GM12878 (cell line): ENCODE measurements around the gene FGF13. TPM values are rescaled to one million over a fixed set of nuclear protein-coding genes. Genes with fewer than 3 reads are reported as not detected.

Experiments used
- ATAC-seq: fragments of 200-7000 bp; cut with Tn5 transposase; 3 replicates; pipeline ENCODE4 v1.9.1; 2020; ENCODE audit warnings: mild to moderate bottlenecking, moderate library complexity
- BruUV-seq: library from RNA; stranded (reverse); fragments of 400-500 nt; replicated peaks from 2 replicates; lab custom pipeline; 2021; lab: Mats Ljungman, UMichigan
- CTCF ChIA-PET: fragments of 300-600 bp; sonication (Branson Sonifier 250); formaldehyde crosslinking; extraction: SDS; loops from one replicate; lab custom pipeline; 2021; ENCODE audit warnings: inconsistent platforms; lab: Yijun Ruan, JAX
- POLR2A ChIA-PET: fragments of 350-600 bp; formaldehyde crosslinking; extraction: SDS; loops from one replicate; lab custom pipeline; 2021; ENCODE audit warnings: inconsistent platforms; lab: Charles Lee
- RAD21 ChIA-PET: fragments of 300-600 bp; sonication (Branson Sonifier 250); formaldehyde crosslinking; loops from one replicate; lab custom pipeline; 2023; ENCODE audit warnings: antibody characterized with exemption; ENCODE audit not compliant: unreplicated experiment; lab: Charles Lee
- SMC1A ChIA-PET: fragments of 300-600 bp; sonication (Branson Sonifier 250); formaldehyde crosslinking; loops from one replicate; lab custom pipeline; 2023; ENCODE audit not compliant: unreplicated experiment, uncharacterized antibody; lab: Charles Lee
- DNase-seq: peaks from one replicate; pipeline ENCODE4 v3.0.0-alpha.2; 2011; ENCODE audit warnings: low read depth, low spot score
- FAIRE-seq: peaks from 3 replicates; lab custom pipeline; 2011; peaks lifted over from hg19 to GRCh38; lab: Jason Lieb, UNC
- H2AFZ ChIP-seq: 2 replicates; pipeline ENCODE4 v1.6.0; 2011; ENCODE audit warnings: low read depth, low read length, control low read depth; ENCODE audit not compliant: control insufficient read depth
- H3K27ac ChIP-seq: 2 replicates; pipeline ENCODE4 v1.5.1; 2011; ENCODE audit warnings: control low read depth; ENCODE audit not compliant: control insufficient read depth, insufficient read depth
- H3K27me3 ChIP-seq, 2 experiments: replicated peaks in 1 of 2; 2 replicates each; pipeline versions ENCODE4 v1.6.0 to v1.6.1; 2011; ENCODE audit warnings: low read length in 1 of 2; ENCODE audit not compliant: control insufficient read depth in 2 of 2, insufficient read depth in 2 of 2
- H3K36me3 ChIP-seq, 2 experiments: 2 replicates each; pipeline ENCODE4 v1.5.1; 2011; ENCODE audit warnings: low read length in 1 of 2; ENCODE audit not compliant: control insufficient read depth in 2 of 2, insufficient read depth in 2 of 2
- H3K4me1 ChIP-seq: 2 replicates; pipeline ENCODE4 v1.6.1; 2011; ENCODE audit warnings: mild to moderate bottlenecking, low read length, moderate library complexity, mixed read lengths; ENCODE audit not compliant: control insufficient read depth, insufficient read depth
- H3K4me2 ChIP-seq: 2 replicates; pipeline ENCODE4 v1.6.0; 2011; ENCODE audit warnings: control low read depth; ENCODE audit not compliant: control insufficient read depth, insufficient read depth
- H3K4me3 ChIP-seq: fragments of 200-600 bp; sonication (generic); 2 replicates; pipeline ENCODE4 v1.5.1; 2016
- H3K79me2 ChIP-seq: 2 replicates; pipeline ENCODE4 v1.6.0; 2011; ENCODE audit warnings: low read length; ENCODE audit not compliant: control insufficient read depth, insufficient read depth
- H3K9ac ChIP-seq: 2 replicates; pipeline ENCODE4 v1.8.0; 2011; ENCODE audit warnings: low read length, control low read depth, mixed read lengths; ENCODE audit not compliant: control insufficient read depth, insufficient read depth
- H3K9me3 ChIP-seq: replicated peaks from 3 replicates; pipeline ENCODE4 v1.5.1; 2011; ENCODE audit warnings: mild to moderate bottlenecking, low read length; ENCODE audit not compliant: control insufficient read depth, insufficient read depth
- H4K20me1 ChIP-seq: 2 replicates; pipeline ENCODE4 v1.6.0; 2011; ENCODE audit not compliant: control insufficient read depth, insufficient read depth
- CEBPB ChIP-seq, 2 experiments: fragments of 150-350 bp in 1 of 2; IDR thresholded peaks; 2 replicates each; pipeline ENCODE4 v1.6.1; 2012 to 2014; ENCODE audit warnings: low read depth in 2 of 2, low read length in 2 of 2, borderline replicate concordance in 1 of 2, inconsistent platforms in 1 of 2
- CREB1 ChIP-seq: IDR thresholded peaks from 2 replicates; pipeline ENCODE4 v1.6.1; 2012; ENCODE audit warnings: low read depth, mild to moderate bottlenecking, inconsistent platforms
- EGR1 ChIP-seq, 2 experiments: IDR thresholded peaks; 1 replicate in 1 of 2; 2 replicates in 1 of 2; pipeline ENCODE4 v1.6.1; 2011 to 2012; ENCODE audit warnings: low read depth in 2 of 2, low read length in 2 of 2, borderline replicate concordance in 1 of 2, mild to moderate bottlenecking in 1 of 2, moderate library complexity in 1 of 2
- ELK1 ChIP-seq: IDR thresholded peaks from 2 replicates; pipeline ENCODE4 v1.6.1; 2012; ENCODE audit warnings: low read depth, low read length, improper control_type of control experiment
- ETV6 ChIP-seq, 2 experiments: fragments of 450-650 bp in 1 of 2; IDR thresholded peaks in 1 of 2; conservative IDR thresholded peaks in 1 of 2; 2 replicates each; pipeline ENCODE4 v1.6.1; 2014; ENCODE audit warnings: antibody characterized with exemption in 1 of 2, borderline replicate concordance in 1 of 2, low read depth in 1 of 2, mild to moderate bottlenecking in 1 of 2, moderate library complexity in 1 of 2
- FOS ChIP-seq: IDR thresholded peaks from 3 replicates; pipeline ENCODE4 v1.6.1; 2011; ENCODE audit warnings: borderline replicate concordance; ENCODE audit not compliant: insufficient read length; ENCODE audit errors: extremely low read depth
- GATAD2B ChIP-seq: fragments of 450-650 bp; conservative IDR thresholded peaks from 2 replicates; pipeline ENCODE4 v1.6.1; 2017; ENCODE audit warnings: low read depth, mild to moderate bottlenecking, moderate library complexity
- LARP7 ChIP-seq: fragments of 450-650 bp; IDR thresholded peaks from 2 replicates; pipeline ENCODE4 v1.6.1; 2017; ENCODE audit warnings: mild to moderate bottlenecking
- PAX8 ChIP-seq: fragments of 450-650 bp; IDR thresholded peaks from 2 replicates; pipeline ENCODE4 v1.6.1; 2017; ENCODE audit warnings: mild to moderate bottlenecking, moderate library complexity
- PKNOX1 ChIP-seq: fragments of 450-650 bp; IDR thresholded peaks from 2 replicates; pipeline ENCODE4 v1.6.1; 2016; ENCODE audit warnings: mild to moderate bottlenecking
- RAD21 ChIP-seq: IDR thresholded peaks from 2 replicates; pipeline ENCODE4 v1.6.1; 2011; ENCODE audit warnings: mild to moderate bottlenecking, low read depth, low read length, moderate library complexity; ENCODE audit not compliant: insufficient read depth
- RELA ChIP-seq: fragments of 450-650 bp; IDR thresholded peaks from 2 replicates; pipeline ENCODE4 v1.8.0; 2014; ENCODE audit warnings: borderline replicate concordance; ENCODE audit not compliant: partially characterized antibody
- SUPT20H ChIP-seq: IDR thresholded peaks from 2 replicates; pipeline ENCODE4 v1.6.1; 2011; ENCODE audit warnings: low read depth, mild to moderate bottlenecking, low read length, moderate library complexity, borderline replicate concordance; ENCODE audit not compliant: control insufficient read depth
- SUZ12 ChIP-seq: fragments of 200-600 bp; sonication (generic); IDR thresholded peaks from one replicate; pipeline ENCODE4 v1.6.1; 2018; ENCODE audit warnings: antibody characterized with exemption, mild to moderate bottlenecking; ENCODE audit not compliant: unreplicated experiment
- YBX1 ChIP-seq: fragments of 450-650 bp; IDR thresholded peaks from 2 replicates; pipeline ENCODE4 v1.6.1; 2016; ENCODE audit warnings: antibody characterized with exemption
- ZNF622 ChIP-seq: fragments of 450-650 bp; IDR thresholded peaks from 2 replicates; pipeline ENCODE4 v1.6.1; 2017; ENCODE audit warnings: mild to moderate bottlenecking, inconsistent platforms
- WGBS: methylation state at CpG from one replicate; pipeline ENCODE4 v1.1.6; 2016; ENCODE audit warnings: low lambda C conversion rate; ENCODE audit not compliant: insufficient replicate concordance, insufficient coverage; ENCODE audit errors: missing lambda C conversion rate; 5-methylcytosine and 5-hydroxymethylcytosine counted together
- in situ Hi-C: fragments of 300-500 bp; cut with MboI; formaldehyde crosslinking; loops from 9 replicates; pipeline ENCODE4 v1.14.3; 2018; ENCODE audit warnings: mixed read lengths
- intact Hi-C: fragments of 100-400 bp; cut with micrococcal nuclease; formaldehyde crosslinking; loops from one replicate; pipeline ENCODE4 v1.14.2; 2022; ENCODE audit not compliant: unreplicated experiment
- polyA plus RNA-seq, 11 experiments: library from polyadenylated mRNA; depleted of rRNA in 4 of 11; unstranded in 6 of 11; stranded (reverse) in 5 of 11; fragments of >200 nt; fragmentation: Nextera tagmentation in 4 of 11; fragmentation: Illumina TruSeq in 1 of 11; extraction: Ambion mirVana in 4 of 11; extraction: Trizol in 1 of 11; gene quantifications; 1 replicate in 1 of 11; 2 replicates in 10 of 11; pipeline versions ENCODE4 v1.2.1 to v1.2.3, GENCODE V29; 2011 to 2016; ENCODE audit warnings: inconsistent platforms in 2 of 11, missing spikeins in 2 of 11, low read depth in 1 of 11
- total RNA-seq, 4 experiments: library from RNA; depleted of rRNA in 3 of 4; stranded (reverse); fragments of >200 nt in 3 of 4; fragmentation: Illumina TruSeq in 1 of 4; extraction: Trizol in 1 of 4; gene quantifications; 2 replicates each; pipeline versions ENCODE4 v1.2.1 to v1.2.3, GENCODE V29; 2013 to 2021

FGF13 gene
- total and polyA plus RNA-seq, 10 of the 15 experiments (the other 5 are each of a cell fraction or from before 2014, with no cell fraction given), result 0.08 to 0.68 (median 0.28) TPM; not detected in 1

DNA sequence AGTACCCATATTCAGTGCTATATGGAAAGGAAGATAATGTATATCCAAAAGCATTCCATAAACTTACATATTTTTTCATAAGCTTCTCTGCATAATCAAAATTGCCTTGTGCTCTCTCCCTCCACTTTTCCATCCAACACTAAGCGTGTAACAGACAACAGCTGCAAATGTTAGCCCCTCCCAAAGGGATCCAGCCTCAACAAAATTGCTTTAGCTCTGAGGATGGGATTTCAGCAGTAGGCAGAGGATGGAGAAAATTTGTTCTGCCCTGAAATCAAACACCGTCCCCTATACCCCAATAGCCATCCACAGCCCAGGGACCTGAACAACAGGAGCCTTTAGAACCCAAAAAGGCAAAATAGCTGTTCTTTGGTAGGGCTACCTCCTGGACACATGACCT lies 28.8 kb upstream of the FGF13 start:
- Histone ChIP-seq H3K27ac (no peak overlapping the region), H3K4me2 (no peak overlapping the region)
- CTCF ChIA-PET, result interaction anchor here (0.9 to 1.1 kb wide), 2 partner anchors 9 to 13 kb away, joined by 3 read pairs; no protein-coding TSS in a partner anchor
- intact Hi-C loops, result no loop called here
- TF ChIP-seq GATAD2B, result no peak
- no peak for TF ChIP-seq ETV6 (conservative IDR thresholded peaks at IDR 0.05 in 1 of 2, IDR thresholded peaks at IDR 0.05 in 1 of 2; ENCODE audit: borderline replicate concordance in 1 of 2, low read depth in 1 of 2)
- no peak for TF ChIP-seq ZNF622
- no peak for TF ChIP-seq SUZ12
- no peak for TF ChIP-seq EGR1 (IDR thresholded peaks at IDR 0.05; ENCODE audit: borderline replicate concordance in 1 of 2, low read depth in 2 of 2, low read length in 2 of 2)
- TF ChIP-seq PKNOX1, result no peak
- TF ChIP-seq YBX1, result no peak
- no peak for TF ChIP-seq ELK1
- TF ChIP-seq SUPT20H, result no peak
- no peak for TF ChIP-seq CREB1
- no peak for TF ChIP-seq FOS
- TF ChIP-seq CEBPB (IDR thresholded peaks at IDR 0.05; ENCODE audit: borderline replicate concordance in 1 of 2, low read depth in 2 of 2, low read length in 2 of 2), result no peak
- no peak for TF ChIP-seq RAD21
- TF ChIP-seq LARP7, result no peak
- TF ChIP-seq PAX8, result no peak
- TF ChIP-seq RELA, result no peak
- TF ChIP-seq, all 136 proteins: peak for 0
- ChIA-PET POLR2A (no interaction called here), SMC1A (interaction anchor here (0.8 kb wide), 1 partner anchor 257 kb away, joined by 3 read pairs; no protein-coding TSS in a partner anchor), RAD21 (no interaction called here)
- BruUV-seq, result no TSS peak
- no peaks in the 10 kb centered on the region for H3K79me2 ChIP-seq
- 0% methylated on average over 2 of the region's 2 CpGs for WGBS
- DNase-seq (no peak), ATAC-seq (no peak), FAIRE-seq (no peak)
- in situ Hi-C loops, result loop anchor here (10.0 kb wide), 2 partner anchors 546 to 616 kb away; no protein-coding TSS in a partner anchor
- no peaks in the 10 kb centered on the region for H4K20me1 ChIP-seq
- no peak overlapping the region for H2AFZ ChIP-seq
- H3K36me3 ChIP-seq, result no peaks in the 10 kb centered on the region
- H3K4me3 ChIP-seq, result no peak overlapping the region
- H3K27me3 ChIP-seq, result no peaks in the 10 kb centered on the region
- H3K9ac ChIP-seq, result no peak overlapping the region
- no peaks in the 10 kb centered on the region for H3K4me1 ChIP-seq
- H3K9me3 ChIP-seq, result no peaks in the 10 kb centered on the region
